Suprapubic skin (tissue), 4 donors: Measurements from ENCODE around the gene ACE. TPM values are rescaled to one million over a fixed set of nuclear protein-coding genes. Genes with fewer than 3 reads are reported as not detected.
A peak's percentile ranks its signal among the peaks of the same experiment; 100 is the strongest.

Experiments
- DNase-seq, 2 donors: peaks; one replicate each; pipeline ENCODE4 v3.0.0-alpha.2; 2019; ENCODE audit warnings: low spot score in 2 of 2
- H3K27ac ChIP-seq: fragments of 200-600 bp; sonication (generic); one replicate; pipeline ENCODE4 v1.5.1; 2019
- H3K27me3 ChIP-seq: fragments of 200-600 bp; sonication (generic); one replicate; pipeline ENCODE4 v1.5.1; 2019
- H3K36me3 ChIP-seq: fragments of 200-600 bp; sonication (generic); one replicate; pipeline ENCODE4 v1.5.1; 2019
- H3K4me1 ChIP-seq: fragments of 200-600 bp; sonication (generic); one replicate; pipeline ENCODE4 v1.5.1; 2019
- H3K4me3 ChIP-seq: fragments of 200-600 bp; sonication (generic); one replicate; pipeline ENCODE4 v1.5.1; 2019; ENCODE audit warnings: mild to moderate bottlenecking
- H3K9me3 ChIP-seq: fragments of 200-600 bp; sonication (generic); one replicate; pipeline ENCODE4 v1.5.1; 2019
- EP300 ChIP-seq: sonication (generic); formaldehyde crosslinking; IDR thresholded peaks from one replicate; pipeline ENCODE4 v1.6.1; 2017; ENCODE audit warnings: antibody characterized with exemption
- POLR2A ChIP-seq, 2 donors: fragments of 450-650 bp; IDR thresholded peaks; one replicate each; pipeline ENCODE4 v1.6.1; 2017; ENCODE audit warnings: antibody characterized with exemption in 2 of 2, mild to moderate bottlenecking in 2 of 2, moderate library complexity in 2 of 2
- POLR2AphosphoS5 ChIP-seq, 3 donors: sonication (generic); formaldehyde crosslinking; IDR thresholded peaks; one replicate each; pipeline ENCODE4 v1.6.1; 2017; ENCODE audit warnings: antibody characterized with exemption in 3 of 3
- WGBS: methylation state at CpG from one replicate; pipeline ENCODE4 v1.1.5; 2018; 5-methylcytosine and 5-hydroxymethylcytosine counted together
- total RNA-seq, 4 donors: library from RNA; depleted of rRNA; stranded (reverse); fragments of >200 nt; gene quantifications; one replicate each; pipeline ENCODE4 v1.1.0, GENCODE V29; 2016
- TF ChIP-seq, protein P1 (sequence below), 2 donors: fragments of 200-600 bp in 1 of 2; fragments of 450-650 bp in 1 of 2; sonication (generic) in 1 of 2; IDR thresholded peaks; one replicate each; pipeline ENCODE4 v1.5.1; 2016 to 2019; ENCODE audit warnings: antibody characterized with exemption in 2 of 2, mild to moderate bottlenecking in 1 of 2, moderate library complexity in 1 of 2

The ACE gene
- total RNA-seq, 4 donors from 2014 or later, result 0.79 to 6.3 (median 4.0) TPM

DNA sequence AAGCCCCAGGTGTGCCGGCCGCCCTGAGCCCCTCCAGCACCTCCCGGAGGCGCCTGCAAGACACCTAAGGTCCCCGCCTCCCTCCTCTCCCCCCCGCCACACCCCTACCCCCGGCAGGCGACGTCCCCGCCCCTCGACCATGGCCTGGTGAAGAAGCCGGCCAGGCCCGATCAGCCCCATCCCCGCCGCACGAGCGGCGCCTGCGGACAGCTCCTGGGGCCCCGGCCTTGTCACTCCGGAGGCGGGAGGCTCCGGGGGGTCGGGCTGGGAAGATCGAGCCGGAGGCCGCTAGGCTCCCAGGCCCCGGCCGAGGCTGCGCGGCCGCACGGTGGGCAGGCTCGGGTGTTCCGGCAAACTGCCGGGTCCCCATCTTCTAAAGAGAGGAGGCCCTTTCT is 405 bp upstream of the ACE start:
- Histone ChIP-seq H3K27ac (no peak overlapping the region), H3K27me3 (peaks cover 22% of the 10 kb centered on the region), H3K4me3 (peak overlapping the region; percentile 64), H3K9me3 (no peaks in the 10 kb centered on the region), H3K36me3 (no peaks in the 10 kb centered on the region), H3K4me1 (peaks cover 33% of the 10 kb centered on the region)
- no peak for TF ChIP-seq POLR2AphosphoS5 (IDR thresholded peaks at IDR 0.05)
- TF ChIP-seq EP300, result no peak
- TF ChIP-seq, protein P1, sequence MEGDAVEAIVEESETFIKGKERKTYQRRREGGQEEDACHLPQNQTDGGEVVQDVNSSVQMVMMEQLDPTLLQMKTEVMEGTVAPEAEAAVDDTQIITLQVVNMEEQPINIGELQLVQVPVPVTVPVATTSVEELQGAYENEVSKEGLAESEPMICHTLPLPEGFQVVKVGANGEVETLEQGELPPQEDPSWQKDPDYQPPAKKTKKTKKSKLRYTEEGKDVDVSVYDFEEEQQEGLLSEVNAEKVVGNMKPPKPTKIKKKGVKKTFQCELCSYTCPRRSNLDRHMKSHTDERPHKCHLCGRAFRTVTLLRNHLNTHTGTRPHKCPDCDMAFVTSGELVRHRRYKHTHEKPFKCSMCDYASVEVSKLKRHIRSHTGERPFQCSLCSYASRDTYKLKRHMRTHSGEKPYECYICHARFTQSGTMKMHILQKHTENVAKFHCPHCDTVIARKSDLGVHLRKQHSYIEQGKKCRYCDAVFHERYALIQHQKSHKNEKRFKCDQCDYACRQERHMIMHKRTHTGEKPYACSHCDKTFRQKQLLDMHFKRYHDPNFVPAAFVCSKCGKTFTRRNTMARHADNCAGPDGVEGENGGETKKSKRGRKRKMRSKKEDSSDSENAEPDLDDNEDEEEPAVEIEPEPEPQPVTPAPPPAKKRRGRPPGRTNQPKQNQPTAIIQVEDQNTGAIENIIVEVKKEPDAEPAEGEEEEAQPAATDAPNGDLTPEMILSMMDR (IDR thresholded peaks at IDR 0.05), result no peak
- no peak for DNase-seq
- no CpG with 5 or more reads among the region's 36 CpGs for WGBS

DNA sequence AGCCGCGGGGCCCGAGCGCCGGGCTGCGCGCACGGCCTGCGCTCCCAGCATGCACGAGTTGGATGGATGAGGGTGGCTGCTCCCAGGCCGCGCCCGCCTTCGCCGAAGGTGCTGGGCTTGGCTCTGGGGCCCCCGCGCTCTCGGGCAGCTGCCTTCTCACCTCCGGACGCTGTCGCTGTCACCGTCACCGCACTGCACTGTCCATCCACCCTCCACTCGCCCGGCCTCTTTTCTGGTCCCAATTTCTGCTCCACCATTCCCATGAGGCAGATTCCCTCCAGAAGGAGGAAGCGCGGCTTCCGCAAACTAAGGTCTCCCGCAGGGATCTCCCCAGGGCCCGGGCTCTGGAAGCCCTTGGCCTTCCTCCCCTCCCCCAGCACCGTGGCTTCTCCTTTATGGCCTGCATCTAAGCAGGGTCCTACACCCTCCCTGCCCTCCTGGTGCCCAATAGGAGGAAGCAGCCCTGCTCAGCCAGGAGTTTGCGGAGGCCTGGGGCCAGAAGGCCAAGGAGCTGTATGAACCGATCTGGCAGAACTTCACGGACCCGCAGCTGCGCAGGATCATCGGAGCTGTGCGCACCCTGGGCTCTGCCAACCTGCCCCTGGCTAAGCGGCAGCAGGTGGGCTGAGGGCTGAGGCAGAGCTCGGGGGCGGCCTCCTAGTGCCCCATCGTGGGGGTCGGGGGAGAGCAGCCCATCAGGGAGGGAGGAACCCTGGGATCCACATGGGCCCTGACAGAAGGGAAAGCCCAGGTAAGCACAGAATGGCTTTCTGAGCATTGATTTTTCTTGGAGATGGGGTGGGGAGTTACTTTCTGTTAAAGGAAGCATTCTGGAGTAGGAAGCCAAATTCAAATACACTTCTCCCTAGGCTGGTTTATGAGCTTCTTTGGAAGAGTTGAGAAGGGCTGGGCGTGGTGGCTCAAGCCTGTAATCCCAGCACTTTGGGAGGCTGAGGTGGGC is 899 bp downstream of the ACE start:
- no peak for TF ChIP-seq POLR2A (IDR thresholded peaks at IDR 0.05)
- TF ChIP-seq POLR2AphosphoS5 (IDR thresholded peaks at IDR 0.05), result no peak
- TF ChIP-seq, protein P1 (IDR thresholded peaks at IDR 0.05), result no peak
- no peak for TF ChIP-seq EP300
- DNase-seq, result no peak
- no peaks in the 10 kb centered on the region for H3K36me3 ChIP-seq
- H3K27ac ChIP-seq, result no peak overlapping the region
- 11% methylated on average over 42 of the region's 44 CpGs for WGBS
- peaks cover 33% of the 10 kb centered on the region for H3K4me1 ChIP-seq
- H3K27me3 ChIP-seq, result peaks cover 22% of the 10 kb centered on the region
- H3K9me3 ChIP-seq, result no peaks in the 10 kb centered on the region
- H3K4me3 ChIP-seq, result peak overlapping the region; percentile 64

DNA sequence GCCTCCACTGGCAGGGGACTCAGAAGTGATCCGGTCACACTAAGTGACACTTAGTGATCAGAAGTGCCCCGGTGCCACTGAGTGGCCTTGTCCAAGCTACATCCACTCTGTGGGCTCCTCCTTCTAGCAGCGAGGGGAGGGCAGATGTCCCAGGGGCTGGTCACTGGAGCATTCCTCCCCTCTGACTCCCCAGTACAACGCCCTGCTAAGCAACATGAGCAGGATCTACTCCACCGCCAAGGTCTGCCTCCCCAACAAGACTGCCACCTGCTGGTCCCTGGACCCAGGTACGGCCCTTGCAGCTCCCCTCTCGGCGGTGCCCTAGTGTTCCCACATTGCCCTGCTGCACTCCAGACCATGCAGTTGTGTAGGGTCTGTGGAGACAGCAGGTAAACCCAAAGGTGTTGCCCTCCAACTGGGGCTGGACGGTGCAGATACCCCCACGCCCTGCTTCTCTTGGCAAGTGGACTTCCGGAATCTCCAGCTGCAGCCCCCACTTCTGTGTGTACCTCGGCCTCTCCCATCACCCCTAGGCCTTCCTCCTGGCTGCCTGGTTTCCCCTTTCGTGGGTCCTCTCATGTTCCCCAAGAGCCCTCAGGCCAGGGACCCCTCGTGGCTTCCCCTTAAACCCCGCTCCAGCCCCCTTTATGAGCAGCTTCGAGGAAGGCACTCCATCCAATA is 2.1 kb downstream of the ACE start:
- TF ChIP-seq EP300 (no peak), POLR2A (IDR thresholded peaks at IDR 0.05) (no peak), POLR2AphosphoS5 (IDR thresholded peaks at IDR 0.05) (peak in 1 of 3 donors; percentile 16)
- TF ChIP-seq, protein P1 (IDR thresholded peaks at IDR 0.05), result peak; percentile 51 to 80
- Histone ChIP-seq H3K27ac (no peak overlapping the region), H3K4me3 (no peak overlapping the region), H3K9me3 (no peaks in the 10 kb centered on the region), H3K4me1 (peaks cover 33% of the 10 kb centered on the region), H3K36me3 (no peaks in the 10 kb centered on the region), H3K27me3 (peaks cover 22% of the 10 kb centered on the region)
- WGBS, result 70% methylated on average over 11 of the region's 16 CpGs
- DNase-seq, result peak; percentile 90 to 91

DNA sequence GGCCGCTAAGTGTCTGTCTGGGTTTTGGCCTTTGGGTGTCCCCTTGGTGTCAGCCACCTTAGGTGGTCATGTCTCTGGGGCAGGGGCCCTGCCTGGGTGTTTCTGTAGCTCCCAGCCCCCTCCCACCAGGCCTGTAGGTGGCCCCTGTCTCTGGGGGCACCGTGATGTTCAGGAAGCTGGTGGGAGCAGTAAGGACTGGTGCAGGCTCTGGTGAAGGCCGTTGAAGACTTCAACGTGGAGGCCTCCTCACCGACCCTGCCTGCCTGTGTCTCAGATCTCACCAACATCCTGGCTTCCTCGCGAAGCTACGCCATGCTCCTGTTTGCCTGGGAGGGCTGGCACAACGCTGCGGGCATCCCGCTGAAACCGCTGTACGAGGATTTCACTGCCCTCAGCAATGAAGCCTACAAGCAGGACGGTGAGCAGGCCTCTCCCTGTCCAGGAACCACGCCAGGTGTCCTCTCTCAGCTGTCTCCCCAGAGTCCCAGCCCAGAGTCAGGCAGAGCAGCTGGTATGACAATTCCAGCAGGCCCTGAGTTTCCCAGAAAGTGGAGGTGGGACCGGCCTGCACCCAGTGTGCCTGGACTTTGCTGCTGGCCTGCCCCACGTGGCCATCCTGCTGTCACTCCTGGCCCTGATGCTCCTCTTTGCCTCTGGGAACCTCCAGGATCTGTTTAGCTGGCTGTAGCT is 2.8 kb downstream of the ACE start:
- Histone ChIP-seq H3K27ac (no peak overlapping the region), H3K4me1 (peaks cover 33% of the 10 kb centered on the region), H3K27me3 (peaks cover 22% of the 10 kb centered on the region), H3K9me3 (no peaks in the 10 kb centered on the region), H3K36me3 (peaks cover 4% of the 10 kb centered on the region), H3K4me3 (no peak overlapping the region)
- peak in 1 of 2 donors; percentile 49 for DNase-seq
- TF ChIP-seq POLR2AphosphoS5 (IDR thresholded peaks at IDR 0.05), result no peak
- TF ChIP-seq, protein P1 (IDR thresholded peaks at IDR 0.05), result no peak
- no peak for TF ChIP-seq EP300
- no peak for TF ChIP-seq POLR2A (IDR thresholded peaks at IDR 0.05)
- 74% methylated on average over 8 of the region's 17 CpGs for WGBS
